K562 (cell line): Measurements from ENCODE around the gene NEU1. TPM values are rescaled to one million over a fixed set of nuclear protein-coding genes. Genes with fewer than 3 reads are reported as not detected.

ENCODE experiments used
- CREB1 ChIP-seq, 2 experiments: sonication (generic) in 1 of 2; formaldehyde crosslinking in 1 of 2; IDR thresholded peaks; 2 replicates each; pipeline versions ENCODE4 v1.6.1 to v1.8.0; 2012 to 2022; ENCODE audit warnings: inconsistent platforms in 1 of 2, mild to moderate bottlenecking in 1 of 2, missing genetic modification reagents in 1 of 2, moderate library complexity in 1 of 2
- DIDO1 ChIP-seq: fragments of 450-650 bp; IDR thresholded peaks from 2 replicates; pipeline ENCODE4 v1.6.1; 2016; ENCODE audit warnings: low read depth, missing biosample characterization, missing genetic modification characterization
- ELK1 ChIP-seq: sonication (generic); formaldehyde crosslinking; IDR thresholded peaks from 2 replicates; pipeline ENCODE4 v1.8.1; 2022; ENCODE audit warnings: missing genetic modification reagents
- HDAC2 ChIP-seq: fragments of 450-650 bp; IDR thresholded peaks from 2 replicates; pipeline ENCODE4 v1.6.1; 2016; ENCODE audit warnings: mild to moderate bottlenecking
- KLF13 ChIP-seq: fragments of 450-650 bp; IDR thresholded peaks from 2 replicates; pipeline ENCODE4 v1.6.1; 2016; ENCODE audit warnings: missing genetic modification characterization, low read depth, mild to moderate bottlenecking, missing compliant biosample characterization, moderate library complexity, borderline replicate concordance
- POLR2A ChIP-seq: fragments of 450-650 bp; conservative IDR thresholded peaks from 2 replicates; pipeline ENCODE4 v1.6.1; 2016
- POLR2G ChIP-seq: fragments of 200-400 bp; formaldehyde crosslinking; IDR thresholded peaks from 2 replicates; pipeline ENCODE4 v1.6.1; 2017; ENCODE audit warnings: low read depth, mild to moderate bottlenecking, antibody characterized with exemption, low read length, moderate library complexity
- REST ChIP-seq, 2 experiments: fragments of 450-650 bp; formaldehyde crosslinking in 1 of 2; IDR thresholded peaks; 2 replicates each; pipeline versions ENCODE4 v1.4.0 to v1.6.1; 2014 to 2020; ENCODE audit warnings: mild to moderate bottlenecking in 2 of 2, borderline replicate concordance in 1 of 2, low read depth in 1 of 2
- ZBTB7A ChIP-seq: IDR thresholded peaks from 2 replicates; pipeline ENCODE4 v1.6.1; 2011; ENCODE audit warnings: low read depth, mild to moderate bottlenecking, low read length, moderate library complexity, borderline replicate concordance; ENCODE audit not compliant: control insufficient read depth
- ZFPM2 ChIP-seq: fragments of 250-450 bp; sonication (Bioruptor Pico); IDR thresholded peaks from 2 replicates; pipeline ENCODE4 v1.5.1; 2022; ENCODE audit warnings: mild to moderate bottlenecking
- ZNF134 ChIP-seq: fragments of 250-450 bp; sonication (Bioruptor Pico); conservative IDR thresholded peaks from 2 replicates; pipeline ENCODE4 v1.4.0; 2020
- polyA plus RNA-seq, 8 experiments: library from polyadenylated mRNA; depleted of rRNA in 4 of 8; stranded (reverse) in 5 of 8; unstranded in 3 of 8; fragments of >200 nt; fragmentation: Nextera tagmentation in 2 of 8; fragmentation: Illumina TruSeq in 1 of 8; extraction: Ambion mirVana in 2 of 8; extraction: Trizol in 1 of 8; gene quantifications; 2 replicates each; pipeline versions ENCODE4 v1.2.1 to v1.2.3, GENCODE V29; 2011 to 2014; ENCODE audit warnings: inconsistent platforms in 1 of 8, missing spikeins in 1 of 8
- total RNA-seq, 7 experiments: library from RNA; depleted of rRNA in 6 of 7; stranded (reverse); fragments of >200 nt in 6 of 7; fragmentation: Illumina TruSeq in 2 of 7; extraction: Trizol in 2 of 7; gene quantifications; 2 replicates each; pipeline versions ENCODE4 v1.2.1 to v1.2.3, GENCODE V29; 2011 to 2021; ENCODE audit warnings: low replicate concordance in 1 of 7
- TF ChIP-seq, protein P1 (sequence below): sonication (generic); formaldehyde crosslinking; IDR thresholded peaks from 2 replicates; pipeline ENCODE4 v1.8.0; 2023; ENCODE audit warnings: mild to moderate bottlenecking, missing genetic modification reagents
- TF ChIP-seq, protein P2 (sequence below): fragments of 250-450 bp; sonication (Bioruptor Pico); IDR thresholded peaks from 2 replicates; pipeline ENCODE4 v1.9.0; 2021; ENCODE audit warnings: mild to moderate bottlenecking

The NEU1 gene
- total and polyA plus RNA-seq, 9 of the 15 experiments (the other 6 are each of a cell fraction or from before 2014, with no cell fraction given) = 14.8 to 67.8 (median 51.0) TPM

GRCh38 chr6:31901415-31901952 lies 38.9 kb upstream of the NEU1 start (continued):
- TF ChIP-seq, protein P1, sequence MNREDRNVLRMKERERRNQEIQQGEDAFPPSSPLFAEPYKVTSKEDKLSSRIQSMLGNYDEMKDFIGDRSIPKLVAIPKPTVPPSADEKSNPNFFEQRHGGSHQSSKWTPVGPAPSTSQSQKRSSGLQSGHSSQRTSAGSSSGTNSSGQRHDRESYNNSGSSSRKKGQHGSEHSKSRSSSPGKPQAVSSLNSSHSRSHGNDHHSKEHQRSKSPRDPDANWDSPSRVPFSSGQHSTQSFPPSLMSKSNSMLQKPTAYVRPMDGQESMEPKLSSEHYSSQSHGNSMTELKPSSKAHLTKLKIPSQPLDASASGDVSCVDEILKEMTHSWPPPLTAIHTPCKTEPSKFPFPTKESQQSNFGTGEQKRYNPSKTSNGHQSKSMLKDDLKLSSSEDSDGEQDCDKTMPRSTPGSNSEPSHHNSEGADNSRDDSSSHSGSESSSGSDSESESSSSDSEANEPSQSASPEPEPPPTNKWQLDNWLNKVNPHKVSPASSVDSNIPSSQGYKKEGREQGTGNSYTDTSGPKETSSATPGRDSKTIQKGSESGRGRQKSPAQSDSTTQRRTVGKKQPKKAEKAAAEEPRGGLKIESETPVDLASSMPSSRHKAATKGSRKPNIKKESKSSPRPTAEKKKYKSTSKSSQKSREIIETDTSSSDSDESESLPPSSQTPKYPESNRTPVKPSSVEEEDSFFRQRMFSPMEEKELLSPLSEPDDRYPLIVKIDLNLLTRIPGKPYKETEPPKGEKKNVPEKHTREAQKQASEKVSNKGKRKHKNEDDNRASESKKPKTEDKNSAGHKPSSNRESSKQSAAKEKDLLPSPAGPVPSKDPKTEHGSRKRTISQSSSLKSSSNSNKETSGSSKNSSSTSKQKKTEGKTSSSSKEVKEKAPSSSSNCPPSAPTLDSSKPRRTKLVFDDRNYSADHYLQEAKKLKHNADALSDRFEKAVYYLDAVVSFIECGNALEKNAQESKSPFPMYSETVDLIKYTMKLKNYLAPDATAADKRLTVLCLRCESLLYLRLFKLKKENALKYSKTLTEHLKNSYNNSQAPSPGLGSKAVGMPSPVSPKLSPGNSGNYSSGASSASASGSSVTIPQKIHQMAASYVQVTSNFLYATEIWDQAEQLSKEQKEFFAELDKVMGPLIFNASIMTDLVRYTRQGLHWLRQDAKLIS (CRISPR knock-in tag) = 0 out of 2 replicates have a peak, but pooled peaks have one; percentile 12
- TF ChIP-seq ZNF134 (no peak), HDAC2 (0 out of 2 replicates have a peak, but pooled peaks have one; percentile 8), REST (IDR thresholded peaks at IDR 0.05; ENCODE audit: borderline replicate concordance) (no peak), REST (CRISPR knock-in tag; IDR thresholded peaks at IDR 0.05; ENCODE audit: low read depth) (peak; percentile 79; the same call in 1 of the 2 replicates), CREB1 (IDR thresholded peaks at IDR 0.05) (peak; percentile 2; the same call in 1 of the 2 replicates), CREB1 (CRISPR knock-in tag; IDR thresholded peaks at IDR 0.05) (peak; percentile 21; the same call in 1 of the 2 replicates), POLR2A (peak; percentile 41), DIDO1 (tag) (no peak), ZFPM2 (0 out of 2 replicates have a peak, but pooled peaks have one; percentile 9), KLF13 (peak; percentile 78; the same call in 1 of the 2 replicates), ELK1 (CRISPR knock-in tag) (no peak), POLR2G (peak; percentile 64), ZBTB7A (no peak; the same call in 1 of the 2 replicates)
- TF ChIP-seq, protein P2, sequence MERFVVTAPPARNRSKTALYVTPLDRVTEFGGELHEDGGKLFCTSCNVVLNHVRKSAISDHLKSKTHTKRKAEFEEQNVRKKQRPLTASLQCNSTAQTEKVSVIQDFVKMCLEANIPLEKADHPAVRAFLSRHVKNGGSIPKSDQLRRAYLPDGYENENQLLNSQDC = 0 out of 2 replicates have a peak, but pooled peaks have one; percentile 4
